NCI-H748 (cell line): ENCODE results near the gene TMOD4.

Experiments
- DNase-seq: peaks from one replicate; lab custom pipeline; 2025; ENCODE audit not compliant: unreplicated experiment; lab: John Stamatoyannopoulos, UW

TMOD4 gene

DNA sequence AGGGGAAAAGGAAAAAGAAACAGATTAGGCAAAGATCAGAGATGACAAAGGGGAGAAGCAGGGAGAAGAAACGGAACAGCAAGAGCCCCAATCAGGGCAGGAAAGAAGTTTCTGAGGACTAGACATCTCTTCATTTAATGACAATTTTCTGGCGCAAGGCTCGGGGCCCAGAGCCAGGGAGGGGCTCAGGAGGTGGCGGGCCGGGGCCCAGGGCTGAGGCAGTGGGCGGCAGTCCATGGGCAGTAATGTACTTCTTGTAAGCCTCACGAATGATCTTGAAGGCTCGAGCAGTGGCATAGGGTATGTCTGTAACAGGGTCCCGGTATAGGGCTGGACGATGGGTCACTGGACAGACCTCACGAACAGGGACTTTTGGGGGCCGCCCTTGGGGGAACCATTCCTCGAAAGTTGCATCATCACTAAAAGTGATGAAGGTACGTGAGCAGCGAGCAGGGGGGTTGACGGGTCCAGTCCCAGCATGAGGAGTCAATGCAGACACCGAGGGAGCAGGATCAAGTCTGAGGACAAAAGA, 799 bp upstream of the TMOD4 start:
- no peak for DNase-seq

DNA sequence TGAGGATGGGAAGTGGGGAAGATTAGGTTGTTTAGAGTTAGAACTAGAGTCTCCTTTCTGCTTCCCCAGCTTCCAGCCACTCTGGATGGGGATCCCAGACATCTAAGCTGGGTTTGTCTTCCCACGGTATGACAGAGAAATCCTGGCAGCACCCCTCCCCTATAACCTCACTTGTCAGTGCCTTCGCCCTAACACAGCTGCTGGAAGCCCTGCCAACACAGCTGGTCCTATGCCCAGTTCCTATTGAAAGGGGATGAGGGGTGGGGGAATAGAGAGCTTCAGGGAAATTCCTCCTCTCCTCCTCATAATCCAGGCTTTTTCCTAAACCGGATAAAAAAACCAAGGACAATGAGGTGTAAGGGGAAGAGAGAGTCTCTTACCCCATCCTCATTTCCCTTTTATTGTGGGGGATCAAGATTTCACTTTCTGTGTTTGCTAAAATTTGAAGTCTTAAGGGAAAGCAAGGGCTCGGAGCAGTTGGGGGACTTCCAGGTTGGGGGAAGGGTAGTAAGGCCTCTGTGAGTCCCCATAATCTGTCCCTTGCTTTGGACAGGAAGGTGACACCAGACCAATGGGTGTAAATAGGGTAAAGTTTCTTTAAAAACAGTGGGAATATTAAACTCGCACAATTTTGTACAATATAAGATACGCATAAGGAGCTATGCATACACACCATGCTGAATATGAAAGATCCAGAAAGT, 590 bp downstream of the TMOD4 start:
- no peak for DNase-seq

DNA sequence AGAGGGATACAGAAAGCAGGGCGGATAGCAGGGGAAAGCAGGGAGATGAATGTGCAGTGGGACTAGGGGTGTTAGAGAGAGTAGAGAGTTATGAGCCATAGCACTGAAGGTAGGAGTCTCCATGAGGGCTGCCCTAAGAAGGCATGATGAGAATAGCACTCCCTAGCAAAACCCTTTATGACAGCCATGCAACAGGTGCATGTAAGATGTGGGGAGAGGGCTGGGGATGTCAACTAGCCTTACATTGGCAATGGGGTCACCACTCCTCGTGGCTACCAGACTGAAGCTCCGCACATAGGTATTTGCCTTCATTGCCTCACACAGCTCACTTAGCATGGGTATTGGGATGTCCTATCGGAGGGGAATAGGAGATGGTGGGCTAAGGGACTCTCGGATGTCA, 4.6 kb downstream of the TMOD4 start:
- DNase-seq = no peak

DNA sequence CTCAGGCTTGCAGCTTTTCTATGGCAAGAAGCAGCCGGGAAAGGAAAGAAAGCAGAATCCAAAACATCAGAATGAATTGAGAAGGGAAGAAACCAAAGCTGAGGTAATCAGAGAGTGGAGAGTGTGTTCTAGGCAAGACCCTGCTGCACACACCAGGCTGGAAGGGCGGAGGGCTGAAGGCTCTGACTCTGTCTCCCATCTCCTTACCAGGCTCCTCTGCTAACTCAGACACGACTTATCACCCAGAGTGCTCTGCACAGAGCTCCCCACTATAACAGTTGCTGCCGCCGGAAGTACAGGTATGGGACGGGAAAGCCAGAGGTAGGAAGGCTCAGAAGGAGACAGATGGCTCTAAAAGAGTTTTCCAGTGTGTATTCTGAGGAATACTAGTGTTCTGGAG, 8.7 kb downstream of the TMOD4 start:
- DNase-seq = no peak

DNA sequence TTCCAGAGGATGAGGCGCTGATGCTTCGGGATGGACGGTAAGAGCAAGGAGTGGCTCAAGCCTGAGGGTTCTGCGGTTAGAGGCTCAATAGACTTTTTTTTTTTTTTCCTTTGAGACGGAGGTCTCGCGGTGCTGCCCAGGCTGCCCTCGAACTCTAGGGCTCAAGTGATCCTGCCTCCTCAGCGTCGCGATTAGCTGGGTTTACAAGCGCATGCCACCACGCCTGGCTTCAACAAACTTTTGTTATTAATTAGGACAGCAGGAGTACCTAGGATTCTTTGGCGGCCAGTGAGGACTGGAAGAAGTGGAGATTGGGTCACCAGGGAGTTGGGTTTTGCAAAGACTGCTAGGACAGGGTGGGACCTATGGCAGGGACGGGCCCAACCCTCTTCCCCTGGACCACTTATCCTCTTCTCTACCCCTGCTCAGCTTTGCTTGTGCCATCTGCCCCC, 9.2 kb downstream of the TMOD4 start:
- peak; percentile 29 for DNase-seq

DNA sequence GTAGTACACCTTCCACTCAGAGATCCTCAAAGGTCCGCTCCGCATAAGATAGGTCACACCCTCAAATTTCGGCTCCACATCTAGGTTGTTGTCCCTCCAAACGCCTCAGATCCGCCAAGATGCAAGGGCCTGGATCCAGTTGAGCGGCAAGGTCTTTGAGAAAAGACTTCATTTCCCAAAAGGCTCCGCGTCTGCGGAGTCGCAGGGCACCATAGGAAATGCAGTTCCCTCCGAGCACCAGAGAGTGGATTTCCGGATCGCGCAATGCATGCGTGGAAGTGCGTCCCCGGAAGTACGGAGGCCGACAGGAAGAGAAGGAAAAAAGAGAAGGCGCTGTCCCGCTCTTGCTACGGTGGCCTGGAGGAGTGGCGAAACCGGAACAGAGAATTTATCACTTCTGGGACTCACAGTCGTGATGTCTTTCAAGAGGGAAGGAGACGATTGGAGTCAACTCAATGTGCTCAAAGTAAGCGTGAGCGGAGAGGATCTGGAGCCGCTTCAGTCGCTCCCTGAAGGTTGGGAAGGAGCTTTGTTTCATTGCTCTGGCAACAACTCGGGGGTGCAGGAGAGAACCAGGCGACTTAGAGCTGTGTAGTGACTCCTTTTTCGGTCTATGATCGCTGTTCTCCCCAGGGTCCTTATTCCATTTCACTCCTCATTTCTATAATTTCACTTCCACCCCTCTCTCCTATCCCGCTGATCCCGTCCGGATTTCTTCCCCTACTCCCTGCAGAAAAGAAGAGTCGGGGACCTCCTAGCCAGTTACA, 9.9 kb downstream of the TMOD4 start, which contains the start of the genes LYSMD1 and SCNM1:
Gene LYSMD1 (minus strand): TSS at position 165 of the 767 bp plus-strand sequence. CDS start 644 bp downstream, outside the sequence.
Gene SCNM1 (plus strand): TSS at position 407 of the 767 bp plus-strand sequence. CDS start 9 bp downstream, at position 416.
- peak; percentile 99 for DNase-seq

DNA sequence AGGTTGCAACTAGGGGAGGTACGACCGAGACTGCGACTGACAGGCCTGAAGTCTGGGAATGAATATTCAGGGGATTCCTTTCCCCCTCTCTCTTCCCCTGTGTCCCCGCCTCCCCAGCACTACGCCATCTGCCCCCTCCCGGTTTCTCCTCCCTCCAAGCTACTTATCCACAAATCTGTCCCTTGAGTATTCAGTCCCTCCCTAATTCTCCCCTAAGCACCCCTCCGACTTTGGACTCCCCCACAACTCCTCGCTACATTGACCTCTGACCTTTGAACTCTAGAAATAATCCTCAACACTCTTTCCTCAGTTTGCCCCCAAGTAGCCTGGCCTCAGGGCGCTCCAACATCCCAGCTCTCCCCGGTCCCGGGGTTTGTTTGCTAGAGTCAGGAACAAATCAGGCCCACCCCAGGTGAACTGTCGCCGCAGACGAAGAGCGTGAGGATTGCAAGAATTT, 10.5 kb downstream of the TMOD4 start:
- DNase-seq = peak; percentile 71

DNA sequence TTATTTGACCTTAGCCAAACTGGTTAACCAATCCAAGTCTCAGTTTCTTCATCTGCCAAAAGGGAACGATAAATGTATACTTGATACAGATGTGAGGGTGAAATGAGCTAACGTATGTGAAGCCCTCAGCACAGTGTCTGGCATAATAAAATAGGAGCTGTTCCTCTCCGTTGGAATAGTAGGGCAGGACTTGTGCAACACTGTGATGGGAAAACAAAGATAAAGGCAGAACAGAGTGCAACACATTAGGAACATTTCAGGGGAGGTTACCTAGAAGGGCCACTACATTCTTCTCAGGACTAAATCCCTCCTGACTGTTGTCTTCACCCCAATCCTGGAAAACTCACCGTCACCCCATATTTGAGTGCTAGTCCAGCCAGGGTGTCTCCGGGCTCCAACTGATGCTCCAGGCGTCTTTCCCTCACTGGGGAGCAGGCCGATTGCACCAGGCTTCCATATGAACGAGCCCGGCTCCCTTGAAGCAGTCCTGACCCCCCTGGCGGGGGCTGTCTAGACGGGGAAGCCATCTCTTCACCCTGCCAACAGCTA, 11.0 kb downstream of the TMOD4 start:
- DNase-seq = no peak

DNA sequence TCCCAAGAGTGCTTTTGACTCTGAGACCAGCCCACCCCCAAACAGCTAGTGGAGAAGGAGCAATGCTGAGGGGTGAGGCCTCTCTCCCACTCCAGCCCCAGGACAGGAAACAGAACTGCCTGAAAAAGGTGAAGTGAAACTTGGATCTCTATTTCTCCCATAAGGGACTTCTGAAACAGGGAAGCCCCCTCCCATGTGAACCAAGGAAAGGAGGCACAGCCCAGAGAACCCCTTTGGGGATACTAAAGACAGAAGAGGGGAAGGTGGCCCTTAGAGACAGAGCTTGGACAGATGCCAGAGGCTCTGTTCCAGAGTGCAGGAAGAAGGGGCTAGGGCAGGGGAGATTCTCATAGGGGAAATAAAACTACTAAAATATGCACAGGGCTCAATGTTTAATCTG, 16.4 kb downstream of the TMOD4 start:
- no peak for DNase-seq

DNA sequence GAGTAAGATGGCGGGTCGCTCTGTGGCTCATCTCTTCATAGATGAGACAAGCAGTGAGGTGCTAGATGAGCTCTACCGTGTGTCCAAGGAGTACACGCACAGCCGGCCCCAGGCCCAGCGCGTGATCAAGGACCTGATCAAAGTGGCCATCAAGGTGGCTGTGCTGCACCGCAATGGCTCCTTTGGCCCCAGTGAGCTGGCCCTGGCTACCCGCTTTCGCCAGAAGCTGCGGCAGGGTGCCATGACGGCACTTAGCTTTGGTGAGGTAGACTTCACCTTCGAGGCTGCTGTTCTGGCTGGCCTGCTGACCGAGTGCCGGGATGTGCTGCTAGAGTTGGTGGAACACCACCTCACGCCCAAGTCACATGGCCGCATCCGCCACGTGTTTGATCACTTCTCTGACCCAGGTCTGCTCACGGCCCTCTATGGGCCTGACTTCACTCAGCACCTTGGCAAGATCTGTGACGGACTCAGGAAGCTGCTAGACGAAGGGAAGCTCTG, 17.0 kb downstream of the TMOD4 start:
- DNase-seq = no peak

DNA sequence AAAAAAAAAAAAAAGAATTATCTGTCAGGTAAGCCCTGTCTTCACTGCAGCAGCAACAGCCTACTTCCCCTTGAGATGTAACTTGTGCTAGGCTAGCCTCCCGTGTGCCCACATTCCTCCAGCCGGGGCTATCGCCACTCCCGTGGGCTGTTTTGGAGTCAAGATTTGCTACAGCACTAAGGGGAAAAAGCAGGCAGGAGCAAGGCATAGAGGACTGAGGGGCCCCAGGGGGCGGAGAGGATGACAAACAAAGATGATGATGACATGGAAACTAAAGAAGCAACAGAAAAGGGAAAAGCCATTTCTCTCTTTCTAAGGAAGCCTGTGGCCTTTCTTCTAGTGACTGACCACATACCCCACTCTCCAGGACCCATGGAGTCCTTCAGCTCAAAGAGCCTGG, 17.5 kb downstream of the TMOD4 start:
- DNase-seq = no peak

DNA sequence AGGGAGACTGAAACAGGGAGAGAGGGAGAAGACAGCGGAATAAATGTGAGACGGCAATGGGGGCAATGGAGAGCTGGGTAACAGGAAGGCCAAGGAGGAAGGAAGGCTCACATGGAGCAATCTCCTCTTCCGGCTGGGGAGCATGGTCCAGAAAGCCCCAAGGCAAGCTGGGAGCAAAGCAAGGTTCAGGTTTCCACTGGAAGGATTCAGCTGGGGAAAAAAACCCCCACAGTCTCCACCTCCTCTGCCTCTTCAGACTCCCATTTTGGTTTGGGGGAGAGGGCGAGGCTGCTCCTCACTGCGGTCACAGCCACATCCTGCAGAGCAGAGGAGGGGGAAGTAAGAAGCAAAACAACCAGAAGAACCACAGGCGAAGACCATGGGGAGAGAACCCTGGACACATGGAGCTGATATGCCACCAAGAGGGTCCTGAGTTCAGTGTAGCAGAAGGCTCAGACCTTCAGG, 18.7 kb downstream of the TMOD4 start:
- no peak for DNase-seq

DNA sequence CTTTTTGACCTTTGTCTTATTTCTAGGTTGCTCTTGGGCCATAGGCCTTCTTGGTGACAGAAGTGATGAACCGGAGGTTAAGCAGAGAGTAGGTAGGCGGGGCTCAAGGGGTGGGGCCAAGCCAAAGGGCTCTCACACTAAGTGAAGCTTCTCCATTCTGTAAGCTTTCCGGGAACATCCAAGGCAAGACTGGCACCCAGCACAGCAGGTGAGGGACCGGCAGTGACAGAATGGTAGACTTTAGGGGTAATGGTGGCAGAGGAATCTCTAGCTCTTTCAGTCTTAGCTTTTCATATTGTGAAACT, 19.3 kb downstream of the TMOD4 start, which contains the start of gene TNFAIP8L2:
Gene TNFAIP8L2 (plus strand): TSS at position 135 of the 305 bp plus-strand sequence. CDS start 2,049 bp downstream, outside the sequence.
- no peak for DNase-seq

DNA sequence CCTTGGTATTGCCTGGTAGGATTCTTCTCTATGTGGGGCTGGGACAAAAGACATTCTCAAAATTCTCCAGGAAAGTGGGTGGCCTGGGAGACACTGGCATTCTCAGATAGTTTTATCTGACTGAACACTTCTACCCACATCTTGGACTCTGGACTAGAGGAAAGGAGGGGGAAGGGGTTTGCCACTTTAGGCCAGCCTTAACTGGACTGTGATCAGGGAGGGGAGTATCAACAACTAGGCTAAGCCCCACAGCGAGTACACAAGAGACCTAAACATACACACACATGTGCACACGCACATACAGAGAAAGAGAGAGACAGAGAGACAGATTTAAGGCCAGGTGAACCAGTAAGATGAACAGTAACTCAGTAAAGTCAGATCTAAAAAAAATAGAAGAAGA, 28.1 kb downstream of the TMOD4 start:
- no peak for DNase-seq

DNA sequence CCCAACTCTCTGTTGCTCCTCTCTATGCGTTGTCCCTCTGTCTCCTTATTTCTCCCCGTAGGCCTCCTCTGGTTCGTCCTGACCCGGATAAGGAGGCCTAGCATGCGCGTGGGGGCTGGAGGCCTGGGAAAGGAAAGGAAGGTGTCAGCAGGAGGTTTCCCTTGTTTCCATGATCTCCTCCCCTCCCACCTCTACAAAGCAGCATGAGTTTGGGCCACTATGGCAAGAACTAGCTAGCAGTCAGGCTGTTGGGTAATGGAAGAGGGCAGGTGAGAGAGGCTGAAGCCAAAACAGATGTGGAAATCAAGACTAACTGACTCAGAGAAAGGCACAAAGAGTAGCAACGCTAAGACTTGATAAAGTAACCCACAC, 28.7 kb downstream of the TMOD4 start:
- DNase-seq = no peak

DNA sequence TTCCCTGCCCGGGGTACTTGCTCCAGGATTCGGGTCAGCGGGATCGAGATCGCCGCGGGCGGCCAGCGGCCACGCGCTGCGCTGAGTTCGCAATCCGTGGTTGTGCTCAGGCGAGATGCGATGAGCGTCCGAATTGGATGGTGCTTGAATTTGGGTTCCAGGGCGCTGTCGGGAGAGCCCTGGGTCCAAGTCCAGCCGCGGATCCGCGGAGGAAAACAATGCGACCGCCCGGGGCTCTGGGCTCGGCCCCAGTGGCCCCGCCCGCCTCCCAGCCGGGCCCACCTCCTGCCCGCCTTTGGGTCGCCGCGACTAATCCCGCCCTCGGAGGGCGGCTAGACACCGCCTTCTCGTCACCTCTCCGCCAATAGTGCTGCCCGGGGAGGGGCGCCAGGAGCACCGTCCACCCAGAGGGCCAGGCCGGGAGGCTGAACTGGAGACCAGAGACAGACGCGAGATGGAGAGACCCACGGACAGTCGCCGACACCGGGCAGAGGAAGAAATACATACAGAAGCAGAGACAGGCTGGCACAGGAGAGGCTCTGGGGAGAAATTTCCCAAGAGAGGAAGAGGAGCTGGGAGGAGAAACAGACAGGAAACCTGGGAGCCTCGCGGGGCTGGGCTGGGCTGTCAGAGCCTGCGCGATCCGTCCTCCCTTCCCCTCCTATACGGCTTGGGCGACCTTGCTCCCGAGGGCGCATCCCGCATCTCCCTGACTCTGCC, 29.2 kb downstream of the TMOD4 start, which contains the start of gene SEMA6C:
Gene SEMA6C (minus strand): TSS at position 220 of the 720 bp plus-strand sequence. CDS start 4,010 bp downstream, outside the sequence.
- DNase-seq = peak; percentile 93

DNA sequence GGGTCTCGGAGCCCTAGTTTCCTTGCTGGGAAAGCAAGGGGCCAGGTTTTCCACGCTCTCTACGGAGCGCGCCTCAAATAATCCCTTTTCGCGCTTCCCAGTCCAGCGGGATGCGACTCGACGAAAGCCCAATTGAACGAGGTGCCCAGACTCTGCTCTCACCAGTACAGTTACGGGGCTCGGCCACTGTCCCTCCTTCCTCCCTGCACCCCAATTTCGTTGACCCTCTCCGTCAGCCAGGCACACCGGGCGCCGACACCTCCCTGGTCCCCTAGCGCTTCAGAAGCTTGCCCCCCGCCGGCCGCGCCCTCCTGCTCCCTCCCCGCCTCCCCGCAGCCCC, 29.7 kb downstream of the TMOD4 start:
- peak; percentile 43 for DNase-seq

DNA sequence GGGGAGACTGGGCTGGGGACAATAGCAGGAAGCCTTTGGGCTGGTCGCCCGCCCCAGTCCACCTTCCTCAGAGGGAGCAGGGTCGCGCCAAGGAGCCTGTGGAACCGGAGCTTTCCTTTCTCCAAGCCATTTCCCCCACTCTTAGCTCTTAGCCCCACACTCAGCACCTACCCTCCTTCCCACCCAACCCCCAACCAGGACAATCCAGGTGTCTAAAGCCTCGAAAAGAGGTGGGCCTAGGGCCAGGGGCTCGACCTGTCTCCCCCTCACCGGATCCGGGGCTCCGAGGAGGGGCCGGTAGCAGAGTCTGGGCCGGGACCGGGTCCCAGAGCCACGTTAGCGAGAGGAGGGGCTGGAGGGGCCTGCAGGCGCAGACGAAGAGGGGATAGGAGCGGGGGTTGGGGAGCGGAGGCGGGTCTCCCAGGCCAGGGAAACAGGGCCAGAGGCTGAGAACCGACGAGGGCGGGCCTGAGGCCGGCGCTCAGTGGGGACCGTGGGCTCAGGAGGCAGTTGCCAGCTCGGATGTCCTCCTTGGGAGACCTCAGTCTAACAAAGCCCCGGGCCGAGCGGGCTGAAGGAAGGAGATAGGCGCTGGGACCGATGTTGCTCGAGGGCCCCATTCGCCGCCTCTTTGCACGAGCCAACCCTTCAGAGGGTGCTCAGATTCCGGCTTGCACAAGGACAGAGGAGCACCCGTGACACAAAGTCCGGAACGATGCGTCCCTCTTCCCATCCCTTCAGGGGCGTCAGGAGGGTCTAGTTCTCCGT, 30.3 kb downstream of the TMOD4 start:
- DNase-seq = no peak

DNA sequence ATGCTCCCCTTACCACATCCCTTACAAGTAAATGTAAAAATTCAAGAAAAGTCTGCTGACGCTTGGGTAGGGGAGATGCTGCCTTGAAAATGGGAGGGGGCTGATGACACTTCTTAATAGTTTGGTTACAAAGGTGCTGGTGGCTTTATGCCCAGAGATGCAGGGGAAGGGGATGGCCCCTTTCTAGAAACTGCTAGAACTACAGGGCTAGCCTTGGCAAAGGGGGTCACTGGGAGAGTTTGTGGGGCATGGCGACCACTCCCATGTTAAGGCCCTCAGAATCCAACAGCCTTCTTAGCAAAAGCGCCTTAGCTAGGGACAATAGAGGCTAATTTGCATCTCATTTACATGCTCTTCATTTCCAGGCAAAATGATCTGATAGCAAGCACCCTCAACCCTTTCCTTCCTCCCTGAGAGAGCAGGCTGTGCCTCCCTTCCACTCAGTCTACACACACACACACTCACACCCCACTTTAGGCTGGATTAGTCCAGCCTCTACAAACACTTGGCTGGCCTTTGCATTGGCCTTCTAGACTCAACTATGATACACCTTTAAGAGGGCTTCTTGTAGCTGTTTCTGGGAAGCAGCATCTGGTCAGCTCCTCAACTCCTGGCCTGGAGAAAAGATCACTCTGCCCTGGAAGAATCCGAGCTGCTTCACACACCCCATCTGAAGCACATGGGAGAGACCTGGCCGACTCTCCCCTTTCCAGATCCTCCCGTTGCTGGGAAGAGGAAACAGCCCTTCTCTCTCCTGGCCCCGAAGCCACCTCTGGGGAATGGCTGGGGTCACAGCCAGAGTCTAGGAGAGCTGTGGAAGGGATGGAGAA, 31.1 kb downstream of the TMOD4 start:
- DNase-seq = no peak
